Measurements from ENCODE around the gene RFT1. TPM values are rescaled to one million over a fixed set of nuclear protein-coding genes. Genes with fewer than 3 reads are reported as not detected.

RFT1 gene
- total and polyA plus RNA-seq, 9 donors: 8.2 to 15.4 (median 11.6) TPM

DNA sequence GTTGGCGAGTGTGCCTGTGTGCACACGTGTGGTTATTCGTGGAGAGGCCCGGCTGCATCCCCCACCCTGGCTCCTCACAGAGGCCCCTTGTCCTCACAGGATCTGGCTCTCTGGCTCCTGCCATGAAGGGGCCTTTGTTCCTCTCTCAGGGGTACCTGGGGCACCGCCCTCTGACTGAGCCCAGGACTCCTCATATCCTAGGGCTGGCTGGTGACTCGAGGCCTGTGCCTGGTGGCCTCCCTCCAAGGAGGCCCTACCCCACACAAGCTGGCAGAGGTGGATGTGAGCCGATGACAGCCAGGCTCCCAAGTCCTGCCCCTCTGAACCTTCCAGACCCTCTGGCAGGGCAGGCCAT is 40.8 kb upstream of the RFT1 start:
- peaks cover 3% of the 10 kb centered on the region for H3K36me3 ChIP-seq (ENCODE audit: control insufficient read depth, insufficient read depth, low read length)
- DNase-seq: no peak
- H3K4me1 ChIP-seq (ENCODE audit: control insufficient read depth, insufficient read depth, low read length): peaks cover 22% of the 10 kb centered on the region
- 55% methylated on average over 7 of the region's 7 CpGs for WGBS (ENCODE audit: insufficient coverage)
- H3K27me3 ChIP-seq (ENCODE audit: control insufficient read depth, insufficient read depth, low read length): no peaks in the 10 kb centered on the region
- H3K4me3 ChIP-seq (ENCODE audit: low read length): no peak overlapping the region
- no peak overlapping the region for H3K27ac ChIP-seq (ENCODE audit: low read length)
- H3K9me3 ChIP-seq (replicated peaks; ENCODE audit: control insufficient read depth, low read depth, low read length): no peaks in the 10 kb centered on the region

- WGBS (ENCODE audit: insufficient coverage): 63% methylated on average over 7 of the region's 17 CpGs
- Histone ChIP-seq H3K27ac (ENCODE audit: low read length) (no peak overlapping the region), H3K4me3 (ENCODE audit: low read length) (no peak overlapping the region), H3K27me3 (ENCODE audit: control insufficient read depth, insufficient read depth, low read length) (no peaks in the 10 kb centered on the region), H3K36me3 (ENCODE audit: control insufficient read depth, insufficient read depth, low read length) (peaks cover 3% of the 10 kb centered on the region), H3K9me3 (replicated peaks; ENCODE audit: control insufficient read depth, low read depth, low read length) (no peaks in the 10 kb centered on the region), H3K4me1 (ENCODE audit: control insufficient read depth, insufficient read depth, low read length) (peaks cover 18% of the 10 kb centered on the region)
- peak; percentile 54 for DNase-seq
Observed at GRCh38 chr3:53170325-53171063, 40.3 kb upstream of the RFT1 start.

DNA sequence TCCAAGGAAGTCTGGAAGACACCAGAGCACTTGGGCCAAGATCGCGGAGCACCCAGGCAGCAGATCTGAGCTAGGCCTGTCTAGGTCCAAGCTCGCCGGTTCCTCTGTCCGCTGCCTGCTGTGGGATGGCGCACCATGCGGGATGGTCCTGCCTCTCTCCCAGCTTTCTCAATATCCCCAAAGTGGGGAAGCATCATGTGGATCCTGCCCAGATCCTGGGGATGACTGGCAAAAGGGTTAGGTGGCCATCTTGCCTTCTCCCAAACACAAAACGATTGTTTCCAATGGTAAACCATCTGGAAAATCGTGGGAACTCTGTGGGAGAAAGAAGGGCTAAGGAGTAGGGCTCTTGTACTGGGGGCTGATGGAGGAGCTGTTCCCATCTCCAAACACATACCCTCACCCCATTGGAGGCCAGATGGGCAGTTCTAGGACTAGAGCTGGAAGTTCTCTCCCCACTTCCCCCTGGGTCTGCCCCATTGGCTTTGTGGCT is 39.6 kb upstream of the RFT1 start:
- Histone ChIP-seq H3K9me3 (replicated peaks; ENCODE audit: control insufficient read depth, low read depth, low read length) (no peaks in the 10 kb centered on the region), H3K27me3 (ENCODE audit: control insufficient read depth, insufficient read depth, low read length) (no peaks in the 10 kb centered on the region), H3K36me3 (ENCODE audit: control insufficient read depth, insufficient read depth, low read length) (peaks cover 3% of the 10 kb centered on the region), H3K4me1 (ENCODE audit: control insufficient read depth, insufficient read depth, low read length) (peaks cover 18% of the 10 kb centered on the region), H3K27ac (ENCODE audit: low read length) (no peak overlapping the region), H3K4me3 (ENCODE audit: low read length) (no peak overlapping the region)
- WGBS (ENCODE audit: insufficient coverage): 100% methylated on average over 5 of the region's 9 CpGs
- no peak for DNase-seq

- H3K36me3 ChIP-seq (ENCODE audit: control insufficient read depth, insufficient read depth, low read length): peaks cover 3% of the 10 kb centered on the region
- no peaks in the 10 kb centered on the region for H3K9me3 ChIP-seq (replicated peaks; ENCODE audit: control insufficient read depth, low read depth, low read length)
- H3K27me3 ChIP-seq (ENCODE audit: control insufficient read depth, insufficient read depth, low read length): no peaks in the 10 kb centered on the region
- H3K4me3 ChIP-seq (ENCODE audit: low read length): no peak overlapping the region
- peaks cover 18% of the 10 kb centered on the region for H3K4me1 ChIP-seq (ENCODE audit: control insufficient read depth, insufficient read depth, low read length)
- H3K27ac ChIP-seq (ENCODE audit: low read length): no peak overlapping the region
- no peak for DNase-seq
- WGBS (ENCODE audit: insufficient coverage): 53% methylated on average over 15 of the region's 15 CpGs
Observed at GRCh38 chr3:53169045-53169831, 39.0 kb upstream of the RFT1 start.

DNA sequence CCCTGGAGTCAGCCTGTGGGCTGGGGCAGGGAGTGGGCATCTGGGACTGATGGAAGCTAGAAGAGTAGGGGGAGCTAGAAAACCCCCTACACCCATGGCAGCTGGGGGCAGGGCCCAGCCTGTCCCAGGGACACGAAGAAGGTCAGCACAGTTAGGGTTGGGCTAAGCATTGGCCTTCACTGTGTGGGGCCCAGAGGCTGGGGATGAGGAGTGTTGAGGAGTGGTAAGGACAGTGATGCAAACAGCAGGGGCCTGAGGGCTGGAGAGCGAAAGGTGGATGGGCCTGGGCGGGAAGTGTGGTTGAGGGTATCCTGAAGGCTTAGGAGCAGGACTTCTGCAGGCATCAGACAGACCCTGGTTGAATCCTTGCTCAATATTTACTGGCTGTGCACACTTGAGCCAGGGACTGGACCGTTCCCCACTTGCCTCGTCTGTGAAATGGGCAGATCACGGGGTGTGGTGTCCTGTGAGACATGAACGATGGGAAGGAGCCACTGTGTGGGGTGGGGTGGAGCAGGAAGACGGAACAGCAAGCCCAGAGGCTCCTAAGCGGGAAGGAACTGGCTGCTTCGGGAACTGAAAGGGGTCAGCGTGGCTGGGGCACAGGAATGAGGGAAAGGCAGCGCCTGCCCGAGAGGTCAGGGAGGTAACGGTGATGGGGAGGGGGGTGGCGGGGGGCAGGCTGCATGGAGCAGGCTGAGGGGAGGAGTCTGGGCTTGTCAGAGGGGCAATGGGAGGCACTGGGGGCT is 38.1 kb upstream of the RFT1 start:
- no peak overlapping the region for H3K27ac ChIP-seq (ENCODE audit: low read length)
- 57% methylated on average over 15 of the region's 15 CpGs for WGBS (ENCODE audit: insufficient coverage)

DNA sequence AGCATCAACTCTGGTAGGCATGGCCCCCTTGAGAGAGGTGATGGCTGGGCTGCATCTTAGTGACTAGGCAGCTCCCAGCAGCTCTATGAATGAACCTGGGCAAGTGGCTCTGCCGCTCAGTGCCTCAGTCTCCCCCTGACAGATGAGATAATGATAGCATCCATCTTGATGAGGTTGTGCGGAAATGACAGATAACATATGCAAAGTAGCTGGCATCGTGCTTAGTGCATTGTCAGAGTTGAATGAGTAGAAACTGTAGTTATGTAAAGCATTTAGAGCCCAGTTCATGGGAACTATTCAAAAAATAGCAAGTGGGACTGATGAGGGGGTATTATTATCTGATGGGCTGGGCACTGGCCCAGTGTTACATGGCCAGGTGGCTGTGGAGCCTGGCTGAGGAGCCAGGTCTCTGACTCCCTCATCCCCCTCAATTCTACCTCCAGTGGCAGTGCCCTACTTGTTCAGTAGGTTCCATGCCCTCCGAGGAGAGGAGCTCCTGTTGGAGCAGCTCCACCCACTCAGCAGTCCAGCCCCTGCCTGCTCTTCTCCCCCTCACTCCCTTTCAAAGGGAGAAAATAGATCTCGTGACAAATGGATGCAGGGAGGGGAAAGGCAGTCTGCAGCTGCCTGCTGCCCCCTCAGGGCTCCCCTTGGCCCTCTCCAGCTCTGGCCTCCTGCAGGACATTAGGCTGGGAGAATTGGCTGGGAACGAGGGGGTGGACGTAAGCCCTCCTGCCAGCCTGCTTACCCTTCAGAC is 37.4 kb upstream of the RFT1 start:
- WGBS (ENCODE audit: insufficient coverage): 89% methylated on average over 2 of the region's 7 CpGs
- peaks cover 25% of the 10 kb centered on the region for H3K4me1 ChIP-seq (ENCODE audit: control insufficient read depth, insufficient read depth, low read length)
- no peaks in the 10 kb centered on the region for H3K36me3 ChIP-seq (ENCODE audit: control insufficient read depth, insufficient read depth, low read length)
- no peaks in the 10 kb centered on the region for H3K27me3 ChIP-seq (ENCODE audit: control insufficient read depth, insufficient read depth, low read length)
- H3K27ac ChIP-seq (ENCODE audit: low read length): peak overlapping the region; percentile 20
- H3K9me3 ChIP-seq (replicated peaks; ENCODE audit: control insufficient read depth, low read depth, low read length): no peaks in the 10 kb centered on the region
- DNase-seq: peak; percentile 32
- no peak overlapping the region for H3K4me3 ChIP-seq (ENCODE audit: low read length)

More for the DNA sequence above, 38.1 kb upstream of the RFT1 start:
- H3K36me3 ChIP-seq (ENCODE audit: control insufficient read depth, insufficient read depth, low read length): peaks cover 3% of the 10 kb centered on the region
- H3K9me3 ChIP-seq (replicated peaks; ENCODE audit: control insufficient read depth, low read depth, low read length): no peaks in the 10 kb centered on the region
- H3K27me3 ChIP-seq (ENCODE audit: control insufficient read depth, insufficient read depth, low read length): no peaks in the 10 kb centered on the region
- no peak overlapping the region for H3K4me3 ChIP-seq (ENCODE audit: low read length)
- peak; percentile 27 for DNase-seq
- H3K4me1 ChIP-seq (ENCODE audit: control insufficient read depth, insufficient read depth, low read length): peaks cover 22% of the 10 kb centered on the region

DNA sequence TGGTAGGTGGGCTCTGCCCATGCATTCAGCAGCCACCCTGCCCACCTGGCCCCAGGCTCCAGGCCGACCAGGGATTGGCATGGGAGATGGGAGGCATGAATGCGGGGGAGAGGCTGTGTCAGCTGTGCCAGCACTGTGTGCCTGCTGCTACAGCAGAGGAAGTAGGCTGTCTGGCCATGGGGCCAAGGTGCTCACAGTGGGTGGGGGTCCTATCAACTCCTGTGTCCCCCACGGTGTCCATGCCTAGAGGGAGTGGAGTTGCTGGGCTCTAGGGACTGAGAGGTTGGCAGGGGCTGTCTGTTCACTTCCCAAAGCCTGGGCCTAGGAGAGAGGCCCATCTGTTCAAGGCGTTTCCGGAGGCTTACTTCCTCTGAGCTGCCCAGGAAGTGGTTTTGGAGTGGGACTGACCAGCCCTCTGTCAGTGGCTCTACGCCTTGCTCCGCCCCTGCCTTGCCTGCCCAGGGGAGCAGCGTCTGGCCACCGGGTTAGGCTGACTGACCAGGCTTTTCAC is 36.6 kb upstream of the RFT1 start:
- no peaks in the 10 kb centered on the region for H3K36me3 ChIP-seq (ENCODE audit: control insufficient read depth, insufficient read depth, low read length)
- no peaks in the 10 kb centered on the region for H3K9me3 ChIP-seq (replicated peaks; ENCODE audit: control insufficient read depth, low read depth, low read length)
- no peak overlapping the region for H3K4me3 ChIP-seq (ENCODE audit: low read length)
- WGBS (ENCODE audit: insufficient coverage): 30% methylated on average over 9 of the region's 9 CpGs
- peaks cover 31% of the 10 kb centered on the region for H3K4me1 ChIP-seq (ENCODE audit: control insufficient read depth, insufficient read depth, low read length)
- H3K27ac ChIP-seq (ENCODE audit: low read length): peak overlapping the region; percentile 48
- peak; percentile 84 for DNase-seq
- H3K27me3 ChIP-seq (ENCODE audit: control insufficient read depth, insufficient read depth, low read length): no peaks in the 10 kb centered on the region

DNA sequence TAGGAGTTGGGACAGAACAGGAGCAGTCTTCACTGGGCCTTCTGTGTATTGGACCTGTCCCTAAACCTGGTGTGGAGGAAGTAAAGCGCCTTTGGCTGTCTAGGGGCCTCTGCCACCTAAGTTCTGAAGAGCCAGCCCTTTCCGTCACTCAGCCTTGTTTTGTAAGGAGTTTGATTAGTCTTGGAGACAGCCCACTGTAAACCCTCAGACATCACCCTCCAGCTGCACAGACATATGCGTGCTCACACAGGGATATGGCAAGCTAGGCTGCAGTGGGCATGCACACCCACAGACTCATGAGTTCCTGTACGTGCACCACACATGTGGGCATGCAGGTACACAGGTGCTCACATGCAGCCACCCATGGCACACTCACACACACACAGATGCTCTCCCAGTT is 36.0 kb upstream of the RFT1 start:
- H3K27ac ChIP-seq (ENCODE audit: low read length): no peak overlapping the region
- no peak overlapping the region for H3K4me3 ChIP-seq (ENCODE audit: low read length)
- peaks cover 2% of the 10 kb centered on the region for H3K27me3 ChIP-seq (ENCODE audit: control insufficient read depth, insufficient read depth, low read length)
- no peak for DNase-seq
- H3K9me3 ChIP-seq (replicated peaks; ENCODE audit: control insufficient read depth, low read depth, low read length): no peaks in the 10 kb centered on the region
- H3K4me1 ChIP-seq (ENCODE audit: control insufficient read depth, insufficient read depth, low read length): peaks cover 31% of the 10 kb centered on the region
- 100% methylated on average over 1 of the region's 4 CpGs for WGBS (ENCODE audit: insufficient coverage)
- no peaks in the 10 kb centered on the region for H3K36me3 ChIP-seq (ENCODE audit: control insufficient read depth, insufficient read depth, low read length)

DNA sequence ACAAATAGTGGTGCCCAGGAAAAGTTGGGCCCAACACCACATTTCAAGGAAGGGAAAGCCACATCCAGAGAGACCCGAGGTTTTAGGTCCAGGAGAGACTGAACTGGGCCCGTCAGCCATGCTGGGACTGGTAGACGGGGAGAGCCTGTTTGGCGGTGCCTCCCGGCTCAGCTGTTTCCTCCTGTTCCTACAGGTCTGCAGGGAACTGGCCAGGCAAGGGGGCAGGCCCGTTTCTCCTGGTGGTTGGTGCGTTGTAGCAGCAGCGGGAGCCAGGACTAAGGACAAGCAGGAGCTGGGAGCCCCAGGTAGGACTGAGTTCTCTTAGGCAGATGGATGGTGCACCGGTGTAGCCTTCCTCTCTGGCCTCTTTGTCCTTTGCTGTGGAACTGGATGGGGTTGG is 34.7 kb upstream of the RFT1 start:
- Histone ChIP-seq H3K4me1 (ENCODE audit: control insufficient read depth, insufficient read depth, low read length) (peaks cover 40% of the 10 kb centered on the region), H3K27me3 (ENCODE audit: control insufficient read depth, insufficient read depth, low read length) (peaks cover 4% of the 10 kb centered on the region), H3K36me3 (ENCODE audit: control insufficient read depth, insufficient read depth, low read length) (no peaks in the 10 kb centered on the region), H3K27ac (ENCODE audit: low read length) (no peak overlapping the region), H3K4me3 (ENCODE audit: low read length) (no peak overlapping the region), H3K9me3 (replicated peaks; ENCODE audit: control insufficient read depth, low read depth, low read length) (no peaks in the 10 kb centered on the region)
- 63% methylated on average over 8 of the region's 9 CpGs for WGBS (ENCODE audit: insufficient coverage)
- no peak for DNase-seq
